PC-3 (cell line): Measurements from ENCODE around the gene XG.

Experiments used
- EZH2 ChIP-seq: fragments of 300-600 bp; sonication (generic); IDR thresholded peaks from one replicate; pipeline ENCODE4 v1.6.1; 2017; ENCODE audit warnings: antibody characterized with exemption, mild to moderate bottlenecking, low read length; ENCODE audit not compliant: unreplicated experiment
- EZH2phosphoT487 ChIP-seq: fragments of 300-600 bp; sonication (generic); IDR thresholded peaks from 2 replicates; pipeline ENCODE4 v1.6.1; 2018; ENCODE audit warnings: mild to moderate bottlenecking, antibody characterized with exemption, low read length, borderline replicate concordance
- TF ChIP-seq, protein P1 (sequence below): fragments of 300-600 bp; sonication (generic); conservative IDR thresholded peaks from 2 replicates; pipeline ENCODE4 v1.5.1; 2017; ENCODE audit warnings: antibody characterized with exemption, low read depth, mild to moderate bottlenecking, low read length

DNA sequence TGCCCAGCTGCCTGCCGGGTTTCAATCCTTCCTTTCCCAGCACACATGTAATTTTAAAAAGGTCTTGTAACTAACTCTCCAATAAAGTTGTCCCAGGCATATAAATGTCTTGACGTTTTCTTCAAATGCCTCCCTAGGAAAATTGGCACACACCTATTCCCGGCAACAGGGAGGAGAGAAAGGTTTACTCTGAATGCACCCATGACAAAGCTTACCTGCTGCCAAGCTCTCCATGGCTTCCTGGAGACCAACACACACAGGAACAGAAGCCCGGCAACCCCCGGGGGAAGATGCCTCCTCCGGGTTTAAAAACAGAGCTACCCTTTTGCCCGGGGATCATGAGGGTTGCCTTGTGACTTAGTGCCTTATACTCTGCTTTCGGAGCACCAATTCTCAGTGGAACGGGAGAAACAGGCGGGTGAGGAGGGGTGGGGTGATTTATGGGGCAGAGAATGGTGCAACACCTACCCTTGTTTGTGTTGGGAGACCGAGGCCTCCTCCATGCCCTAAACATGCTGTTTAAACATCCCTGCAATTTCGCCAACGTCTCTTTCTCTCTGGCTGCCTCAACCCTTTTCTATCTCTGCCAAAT is 72.1 kb downstream of the XG start:
- TF ChIP-seq, protein P1, sequence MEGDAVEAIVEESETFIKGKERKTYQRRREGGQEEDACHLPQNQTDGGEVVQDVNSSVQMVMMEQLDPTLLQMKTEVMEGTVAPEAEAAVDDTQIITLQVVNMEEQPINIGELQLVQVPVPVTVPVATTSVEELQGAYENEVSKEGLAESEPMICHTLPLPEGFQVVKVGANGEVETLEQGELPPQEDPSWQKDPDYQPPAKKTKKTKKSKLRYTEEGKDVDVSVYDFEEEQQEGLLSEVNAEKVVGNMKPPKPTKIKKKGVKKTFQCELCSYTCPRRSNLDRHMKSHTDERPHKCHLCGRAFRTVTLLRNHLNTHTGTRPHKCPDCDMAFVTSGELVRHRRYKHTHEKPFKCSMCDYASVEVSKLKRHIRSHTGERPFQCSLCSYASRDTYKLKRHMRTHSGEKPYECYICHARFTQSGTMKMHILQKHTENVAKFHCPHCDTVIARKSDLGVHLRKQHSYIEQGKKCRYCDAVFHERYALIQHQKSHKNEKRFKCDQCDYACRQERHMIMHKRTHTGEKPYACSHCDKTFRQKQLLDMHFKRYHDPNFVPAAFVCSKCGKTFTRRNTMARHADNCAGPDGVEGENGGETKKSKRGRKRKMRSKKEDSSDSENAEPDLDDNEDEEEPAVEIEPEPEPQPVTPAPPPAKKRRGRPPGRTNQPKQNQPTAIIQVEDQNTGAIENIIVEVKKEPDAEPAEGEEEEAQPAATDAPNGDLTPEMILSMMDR = no peak
- TF ChIP-seq EZH2 (no peak), EZH2phosphoT487 (no peak)
